ENCODE results near the gene GPR183.
"Not testable (repeated sequence)": the region's sequence is repeated elsewhere in the genome, so short reads cannot be mapped to it uniquely, and the experiment has no call there.

GPR183 gene

DNA sequence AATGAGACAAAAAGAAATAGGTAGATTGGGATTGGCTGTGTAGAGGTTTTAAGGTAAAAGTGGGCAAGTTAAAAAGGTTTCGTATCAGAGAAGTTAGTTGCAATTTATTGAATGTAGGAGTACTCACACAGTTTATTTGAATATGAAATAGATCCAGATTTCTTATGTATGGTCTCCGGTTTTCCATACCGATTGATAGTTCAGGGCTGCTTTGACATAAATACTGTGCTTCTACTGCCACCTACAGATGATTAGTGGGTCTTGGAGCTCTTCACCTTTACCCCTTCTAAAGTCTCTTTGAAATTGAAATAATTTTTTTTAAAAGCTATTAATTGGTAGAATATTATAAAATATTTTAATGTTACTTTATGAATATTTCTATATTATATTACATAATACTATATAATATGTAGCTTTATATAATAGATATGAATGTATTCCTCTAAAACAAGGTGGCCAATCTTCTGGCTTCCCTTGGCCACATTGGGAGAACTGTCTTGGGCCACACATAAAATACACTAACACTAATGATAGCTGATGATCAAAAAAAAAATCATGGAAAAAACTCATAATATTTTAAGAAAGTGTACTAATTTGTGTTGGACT is 41.3 kb downstream of the GPR183 start:
- no peak for DNase-seq

DNA sequence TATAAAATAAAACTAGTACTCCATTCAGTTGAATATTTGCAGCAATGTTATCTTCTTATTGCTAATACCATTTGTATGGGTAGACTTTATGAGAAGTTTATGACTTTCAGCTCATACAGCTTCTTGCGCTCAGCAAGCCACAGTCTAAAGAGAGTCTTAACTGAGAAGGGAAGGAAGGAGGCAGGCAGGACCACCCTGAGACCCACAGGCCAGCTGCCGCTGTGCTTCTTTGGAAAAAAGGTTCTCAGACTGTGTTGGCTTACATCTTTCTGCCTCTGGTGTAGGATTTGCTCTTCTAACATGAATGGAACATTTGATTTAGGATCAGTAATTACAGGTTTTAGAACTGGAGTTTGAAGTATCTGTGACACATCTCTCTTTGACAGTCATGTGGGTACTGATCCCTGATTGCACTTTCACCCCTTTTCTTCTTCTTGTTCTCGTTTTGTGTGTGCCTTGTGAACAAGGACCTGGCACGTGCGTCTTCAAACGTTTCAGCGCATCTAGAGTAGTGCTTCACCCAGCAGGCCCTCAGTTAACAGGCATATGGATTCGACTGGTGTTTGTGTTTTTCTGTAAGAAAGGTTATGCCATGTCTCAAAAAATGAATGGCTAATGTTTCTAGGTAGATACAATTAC is 41.9 kb downstream of the GPR183 start:
- DNase-seq: no peak

DNA sequence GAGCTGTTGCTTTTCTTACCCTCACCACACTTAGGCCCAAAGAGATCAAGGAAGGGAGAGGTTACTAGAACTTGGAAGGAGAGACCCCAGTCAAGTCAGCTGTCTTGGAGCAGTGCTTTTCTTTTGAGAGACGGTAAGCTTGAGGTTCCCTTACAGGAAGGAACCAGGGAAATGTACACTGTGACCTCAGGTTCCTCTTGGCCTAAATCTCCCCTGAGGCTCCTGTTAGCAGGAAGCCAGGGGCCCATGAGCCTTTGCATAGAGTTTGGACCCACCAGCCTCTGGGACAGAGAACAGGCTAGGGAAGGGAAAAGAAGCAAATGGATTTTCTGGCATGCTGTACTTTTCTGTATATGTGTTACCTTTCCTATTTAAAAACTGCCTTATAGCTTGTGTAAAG is 43.1 kb downstream of the GPR183 start:
- no peak for DNase-seq

DNA sequence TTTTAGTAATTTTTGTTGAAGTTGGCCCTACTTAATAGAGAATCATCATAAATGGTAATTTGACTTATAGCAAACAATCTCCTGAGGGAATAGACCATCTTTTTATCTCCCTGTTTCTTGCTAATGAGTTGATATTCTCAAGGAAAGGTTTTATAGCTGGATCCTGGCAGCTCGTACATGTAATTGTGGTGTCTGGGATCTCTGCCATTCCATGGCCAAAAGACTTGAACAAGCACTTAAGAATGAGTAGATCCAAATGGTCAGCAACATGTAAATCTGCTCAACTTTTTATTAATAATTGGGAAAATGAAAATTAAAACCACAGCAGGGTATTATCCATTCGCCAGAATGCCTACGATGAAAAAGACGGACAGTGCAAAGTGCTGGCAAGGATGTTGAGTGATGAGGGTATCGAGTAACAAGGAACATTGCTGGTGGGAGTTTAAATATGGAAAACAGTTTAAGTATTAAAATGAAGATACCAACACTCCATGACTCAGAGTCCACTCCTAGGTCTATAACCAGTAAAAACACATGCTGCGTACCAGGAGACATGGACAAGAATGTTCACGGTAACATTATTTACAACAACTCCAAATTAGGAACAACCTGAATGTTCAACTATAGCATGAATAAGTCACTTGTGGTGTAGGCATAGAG is 43.9 kb downstream of the GPR183 start:
- DNase-seq: no peak

DNA sequence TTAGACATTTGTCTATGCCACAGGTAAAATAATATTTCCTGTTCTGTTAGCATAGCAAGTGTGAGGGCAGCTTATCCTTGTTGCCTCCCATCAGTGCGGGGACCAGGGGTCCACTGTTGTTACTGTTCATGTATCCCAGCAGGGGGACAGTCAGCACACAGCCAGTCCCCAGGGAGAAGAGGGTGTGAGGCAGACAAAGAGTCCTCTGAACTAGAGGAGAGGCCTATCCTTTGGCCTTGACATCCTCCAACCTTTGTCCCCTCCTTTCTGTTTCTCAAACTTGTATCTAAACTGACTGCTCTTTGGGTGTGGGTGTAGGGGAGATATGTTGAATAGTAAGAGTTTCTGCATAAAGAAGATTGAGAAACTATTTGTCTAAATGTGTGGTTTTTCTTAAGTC is 46.1 kb downstream of the GPR183 start:
- no peak for DNase-seq

DNA sequence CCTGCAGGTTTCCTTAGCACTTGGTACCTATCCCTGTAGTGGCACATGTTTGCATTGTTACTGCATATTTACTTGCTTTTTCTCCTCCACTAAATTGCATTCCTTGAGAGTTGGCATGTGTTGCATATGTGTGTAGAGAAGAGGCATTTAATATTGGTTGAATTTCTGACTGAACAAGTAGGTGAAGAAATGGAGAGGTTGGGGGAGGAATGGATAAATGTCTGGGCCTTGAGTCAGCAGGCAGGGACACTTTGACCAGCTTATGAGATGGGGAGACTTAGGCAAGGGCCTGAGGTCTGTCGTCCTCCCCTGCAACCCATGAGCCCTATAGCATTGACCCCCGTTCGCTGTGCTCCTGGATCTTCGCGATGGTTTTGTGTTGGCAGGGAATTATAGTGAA is 47.0 kb downstream of the GPR183 start:
- DNase-seq: no peak

DNA sequence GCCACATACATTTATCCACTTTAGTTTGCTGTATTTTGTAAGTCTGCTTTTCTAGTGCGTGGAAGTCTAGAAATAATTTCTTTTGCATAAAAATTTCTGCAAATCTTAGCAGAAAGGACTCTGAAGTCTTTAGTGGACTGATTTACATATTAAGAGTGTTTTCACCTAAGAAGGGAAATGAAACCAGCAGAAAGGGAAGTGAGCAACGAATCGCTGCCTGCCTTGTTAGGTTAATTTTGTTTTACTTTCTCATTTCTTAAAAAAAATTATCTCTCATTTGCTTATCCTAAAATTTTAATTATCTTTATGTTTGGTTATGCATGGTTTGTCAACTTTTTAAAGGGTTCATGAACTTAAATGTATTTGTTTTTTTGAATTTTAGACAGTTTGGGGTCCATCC is 48.3 kb downstream of the GPR183 start:
- DNase-seq: no peak

DNA sequence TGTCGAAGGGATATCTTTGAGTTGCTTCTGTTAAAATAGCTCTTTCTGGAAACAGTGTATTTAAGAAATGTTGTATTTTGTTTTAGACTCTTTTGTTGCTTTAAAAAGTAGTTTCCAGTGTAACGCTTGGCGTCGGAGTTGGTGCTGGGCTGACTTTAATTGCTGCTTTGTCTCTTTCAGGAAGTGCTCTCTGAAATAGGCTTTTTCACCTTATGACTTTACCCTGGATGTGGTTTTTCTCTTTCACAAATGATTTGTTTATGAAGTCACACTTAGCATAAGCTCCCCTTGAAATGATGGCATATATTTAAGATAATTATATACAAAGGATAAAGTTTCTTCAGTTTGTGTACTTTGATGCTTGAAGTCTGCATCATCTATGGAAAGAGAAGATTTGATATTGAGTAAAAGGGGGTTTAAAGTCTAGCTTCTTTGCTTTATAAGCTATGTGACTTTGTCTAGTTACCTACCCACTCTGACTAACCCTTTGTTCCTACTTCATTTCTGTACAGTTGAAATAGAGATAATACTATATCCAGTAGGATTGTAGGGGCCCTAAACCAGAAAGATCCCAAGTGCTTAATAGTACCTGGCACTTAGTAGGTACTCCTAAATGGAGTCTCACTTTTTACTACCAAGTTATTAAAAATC is 48.9 kb downstream of the GPR183 start, which contains the start of gene GPR18:
GPR18 (minus strand) TSS at position 170 of the 651 bp plus-strand sequence. CDS start 2,507 bp downstream, outside the sequence.
- peak; percentile 72 for DNase-seq

DNA sequence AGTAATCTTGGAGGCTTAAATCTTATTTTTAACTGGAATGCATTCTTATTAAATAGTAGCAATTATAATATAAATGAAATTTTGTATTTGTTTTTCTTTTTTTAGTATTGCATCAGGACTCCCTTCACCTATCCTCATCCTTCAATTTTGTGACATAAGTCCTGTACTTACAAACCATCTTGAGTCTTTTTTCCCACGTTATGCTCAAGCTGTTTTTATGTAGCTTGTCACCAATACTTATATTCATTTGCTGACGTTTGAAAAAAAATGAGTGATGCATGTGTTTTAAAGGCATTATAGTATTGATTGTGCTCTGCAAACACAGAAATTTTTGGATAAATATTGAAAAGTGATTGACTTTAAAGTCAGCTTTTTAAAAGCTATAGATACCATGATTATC is 49.9 kb downstream of the GPR183 start:
- DNase-seq: no peak

DNA sequence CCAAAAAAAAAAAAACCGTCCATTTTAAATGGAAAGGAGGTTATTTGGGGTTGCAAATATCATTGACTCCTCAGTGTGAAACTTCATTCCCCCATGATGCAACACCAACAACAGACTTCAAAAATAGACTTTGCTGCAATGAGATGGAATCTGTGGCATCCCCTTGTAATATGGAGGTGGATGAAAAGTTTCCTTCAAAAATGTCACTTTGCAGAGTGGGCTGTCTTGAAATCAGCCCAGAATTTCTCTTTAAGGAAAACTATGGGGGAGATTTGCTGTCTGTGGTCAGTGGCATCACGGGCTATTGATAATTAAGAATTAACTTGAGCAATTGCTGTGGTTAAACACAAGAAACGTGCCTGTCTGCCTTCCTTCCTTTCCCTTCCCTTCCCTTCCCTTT is 50.5 kb downstream of the GPR183 start:
- no peak for DNase-seq

DNA sequence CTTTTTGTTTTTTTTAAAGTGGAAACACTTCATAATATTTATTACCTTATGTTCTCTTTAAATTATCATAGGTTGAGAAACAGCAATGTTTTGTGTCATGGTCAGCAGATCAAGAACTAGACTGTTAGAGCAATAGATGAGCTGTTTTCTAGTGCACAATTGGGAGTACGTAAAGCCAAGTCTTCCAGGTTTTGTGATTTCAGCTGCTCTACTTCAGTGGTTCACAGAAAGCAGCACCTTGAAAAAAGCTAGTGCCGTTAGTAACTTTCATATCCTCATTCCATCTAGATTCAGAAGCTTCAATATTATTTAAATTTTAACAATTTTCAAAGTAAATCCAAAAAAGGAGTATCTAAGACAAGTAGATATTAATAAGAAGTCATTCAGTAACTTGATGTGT is 50.9 kb downstream of the GPR183 start:
- DNase-seq: no peak

DNA sequence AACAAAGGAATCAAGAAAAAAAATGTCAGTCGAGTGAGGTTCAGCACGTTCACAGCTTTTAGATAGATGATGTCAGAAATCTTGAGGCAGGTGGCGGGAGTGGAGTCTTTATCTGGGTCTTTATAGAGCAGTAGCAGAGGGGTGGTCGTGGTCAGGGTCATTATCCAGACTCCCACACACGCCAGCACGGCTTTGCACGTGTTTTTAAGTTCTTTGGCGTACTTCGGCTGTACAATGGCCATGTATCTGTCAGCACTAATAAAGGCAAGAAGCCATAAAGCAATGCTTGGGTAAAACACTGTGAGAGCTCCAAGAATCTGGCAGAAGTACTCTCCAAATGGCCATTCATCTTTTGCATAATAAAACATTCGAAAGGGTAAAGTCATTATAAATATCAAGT is 51.9 kb downstream of the GPR183 start:
- DNase-seq: no peak

DNA sequence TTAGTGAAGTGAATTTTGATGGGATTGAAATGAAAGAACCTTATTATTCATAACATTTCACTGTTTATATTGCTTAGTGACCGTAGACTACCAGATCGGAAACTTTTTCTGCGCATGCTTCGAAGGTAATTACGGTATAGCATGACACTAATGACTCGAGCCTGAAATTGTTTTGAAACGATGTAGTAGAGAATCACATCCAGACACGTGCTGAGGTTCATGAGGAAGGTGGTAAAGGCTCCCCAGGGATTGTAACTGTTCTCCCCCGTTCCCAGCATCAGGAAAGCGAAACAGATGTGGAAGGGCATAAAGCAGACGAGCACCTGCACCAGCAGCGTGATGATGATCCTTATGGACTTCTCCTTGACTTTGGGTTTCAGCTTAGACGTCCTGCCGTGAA is 52.4 kb downstream of the GPR183 start:
- DNase-seq: no peak

DNA sequence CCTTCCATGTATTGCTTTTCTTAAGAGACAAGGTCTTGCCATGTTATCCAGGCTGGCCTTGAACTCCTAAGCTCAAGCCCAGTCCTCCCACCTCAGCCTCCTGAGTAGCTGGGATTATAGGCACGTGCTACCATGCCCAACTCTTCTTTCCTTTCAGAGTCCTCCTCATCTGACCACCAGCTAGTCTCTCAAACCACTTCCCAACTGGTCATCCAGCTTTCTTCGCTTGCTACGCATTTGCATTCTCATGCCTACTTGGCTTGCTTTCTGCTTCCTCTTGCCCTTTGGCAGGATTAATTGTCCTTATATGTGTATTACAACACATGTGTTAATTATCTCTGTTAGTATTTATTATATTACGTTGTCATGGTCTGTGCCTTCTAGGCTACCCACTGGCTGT is 55.3 kb downstream of the GPR183 start:
- no peak for DNase-seq

DNA sequence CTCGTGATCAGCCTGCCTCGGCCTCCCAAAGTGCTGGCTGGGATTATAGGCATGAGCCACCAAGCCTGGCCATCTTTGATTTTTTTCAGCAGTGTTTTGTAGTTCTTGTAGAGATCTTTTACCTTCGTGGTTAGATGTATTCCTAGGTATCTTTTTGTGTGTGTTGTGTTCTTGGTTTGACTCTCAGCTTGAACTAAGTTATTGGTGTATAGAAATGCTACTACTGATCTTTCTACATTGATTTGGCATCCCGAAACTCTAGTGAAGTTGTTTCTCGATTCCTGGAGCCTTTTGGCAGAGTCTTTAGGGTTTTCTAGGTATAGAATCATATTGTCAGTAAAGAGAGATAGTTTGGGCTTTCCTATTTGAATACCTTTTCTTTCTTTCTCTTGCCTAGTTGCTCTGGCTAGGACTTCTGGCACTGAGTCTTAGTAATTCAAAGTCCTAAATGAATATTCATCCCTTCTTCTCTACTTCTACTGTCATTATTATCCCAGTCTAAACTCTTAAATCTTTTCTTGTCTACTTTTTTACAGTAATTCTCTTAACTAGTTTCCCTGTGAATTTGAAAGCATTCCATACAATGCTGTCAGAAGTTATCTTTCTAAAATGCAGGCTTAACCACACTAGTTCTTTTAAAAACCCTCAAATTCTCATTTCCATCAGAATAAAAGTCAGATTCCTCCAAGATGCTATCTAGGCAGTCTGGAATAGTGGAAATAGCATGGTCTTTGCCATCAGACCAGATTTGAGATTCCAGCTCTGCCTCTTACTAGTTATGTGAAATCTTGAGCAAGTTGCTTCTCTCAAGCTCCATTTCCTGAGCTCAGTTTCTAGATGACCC is 56.0 kb downstream of the GPR183 start:
- no peak for DNase-seq

DNA sequence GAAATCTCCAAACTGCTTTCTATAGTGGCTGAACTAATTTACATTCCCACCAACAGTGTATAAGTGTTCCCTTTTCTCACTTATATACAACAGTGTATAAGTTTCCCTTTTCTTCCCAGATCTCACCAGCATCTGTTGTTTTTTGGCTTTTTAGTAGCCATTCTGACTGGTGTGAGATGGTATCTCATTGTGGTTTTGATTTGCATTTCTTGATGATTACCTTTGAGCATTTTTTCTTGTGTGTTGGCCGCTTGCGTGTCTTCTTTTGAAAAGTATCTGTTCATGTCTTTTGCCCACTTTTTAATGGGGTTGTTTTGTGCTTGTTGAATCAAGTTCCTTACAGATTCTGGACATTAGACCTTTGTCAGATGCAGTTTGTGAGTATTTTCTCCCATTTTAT is 57.6 kb downstream of the GPR183 start:
- DNase-seq: not testable (repeated sequence)

DNA sequence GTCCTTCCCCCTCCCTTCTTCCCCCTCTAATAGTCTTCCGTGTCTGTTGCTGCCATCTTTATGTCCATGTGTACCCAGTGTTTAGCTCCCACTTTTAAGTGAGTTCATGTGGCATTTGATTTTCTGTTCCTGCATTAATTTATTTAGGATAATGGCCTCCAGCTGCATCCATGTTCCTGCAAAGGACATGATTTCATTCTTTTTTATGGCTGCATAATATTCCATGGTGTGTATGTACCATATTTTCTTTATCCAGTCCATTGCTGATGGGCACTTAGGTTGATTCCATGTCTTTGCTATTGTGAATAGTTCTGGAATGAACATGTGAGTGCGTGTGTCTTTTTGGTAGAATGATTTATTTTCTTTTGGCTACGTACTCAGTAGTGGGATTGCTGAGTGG is 58.0 kb downstream of the GPR183 start:
- not testable (repeated sequence) for DNase-seq

DNA sequence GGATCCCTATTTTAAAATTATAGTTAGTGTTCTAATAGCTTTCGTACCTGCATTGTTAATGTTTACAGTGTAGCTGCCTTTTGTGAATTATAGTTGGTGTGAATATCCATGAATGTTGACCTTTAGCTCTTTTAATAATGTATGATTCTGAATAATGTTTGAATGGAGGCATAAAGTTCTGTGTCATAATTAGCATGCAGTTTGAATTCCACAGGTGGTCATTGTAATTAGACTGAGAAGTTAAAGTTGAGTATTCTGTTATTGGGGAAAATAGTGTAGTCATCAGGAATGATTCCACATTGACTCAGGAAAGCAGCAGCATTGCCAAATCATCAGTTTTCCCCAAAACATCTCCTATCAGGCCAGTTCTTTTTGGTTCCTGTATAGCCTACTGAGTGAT is 61.1 kb downstream of the GPR183 start:
- no peak for DNase-seq
